ENCODE measurements around the gene NANOS2. TPM values are rescaled to one million over a fixed set of nuclear protein-coding genes. Genes with fewer than 3 reads are reported as not detected.

The NANOS2 gene
- total RNA-seq, 2 donors from 2014 or later = not detected

GRCh38 chr19:45918721-45919120 is 4.1 kb upstream of the NANOS2 start:
- no peak for TF ChIP-seq CTCF (IDR thresholded peaks at IDR 0.05)
- no peak for DNase-seq (ENCODE audit: low spot score)
- no peaks in the 10 kb centered on the region for H3K36me3 ChIP-seq
- H3K27me3 ChIP-seq = no peaks in the 10 kb centered on the region
- no peak overlapping the region for H3K4me3 ChIP-seq
- H3K27ac ChIP-seq = no peak overlapping the region
- H3K9me3 ChIP-seq = no peaks in the 10 kb centered on the region
- no peaks in the 10 kb centered on the region for H3K4me1 ChIP-seq

GRCh38 chr19:45917421-45918091 is 3.0 kb upstream of the NANOS2 start:
- H3K27me3 ChIP-seq = no peaks in the 10 kb centered on the region
- H3K27ac ChIP-seq = no peak overlapping the region
- no peaks in the 10 kb centered on the region for H3K4me1 ChIP-seq
- H3K9me3 ChIP-seq = no peaks in the 10 kb centered on the region
- no peaks in the 10 kb centered on the region for H3K36me3 ChIP-seq
- H3K4me3 ChIP-seq = no peak overlapping the region
- TF ChIP-seq CTCF (IDR thresholded peaks at IDR 0.05) = no peak
- DNase-seq (ENCODE audit: low spot score) = no peak

GRCh38 chr19:45911291-45911690 is 3.3 kb downstream of the NANOS2 start:
- H3K27me3 ChIP-seq = no peaks in the 10 kb centered on the region
- H3K27ac ChIP-seq = no peak overlapping the region
- H3K36me3 ChIP-seq = no peaks in the 10 kb centered on the region
- no peak for DNase-seq (ENCODE audit: low spot score)
- TF ChIP-seq CTCF (IDR thresholded peaks at IDR 0.05) = no peak
- H3K9me3 ChIP-seq = no peaks in the 10 kb centered on the region
- no peak overlapping the region for H3K4me3 ChIP-seq
- H3K4me1 ChIP-seq = no peaks in the 10 kb centered on the region

- TF ChIP-seq CTCF (IDR thresholded peaks at IDR 0.05) = no peak
- Histone ChIP-seq H3K27ac (no peak overlapping the region), H3K4me3 (no peak overlapping the region), H3K36me3 (no peaks in the 10 kb centered on the region), H3K9me3 (no peaks in the 10 kb centered on the region), H3K27me3 (no peaks in the 10 kb centered on the region), H3K4me1 (no peaks in the 10 kb centered on the region)
- no peak for DNase-seq (ENCODE audit: low spot score)
Measured at GRCh38 chr19:45908956-45909355, 5.6 kb downstream of the NANOS2 start.

- Histone ChIP-seq H3K27me3 (no peaks in the 10 kb centered on the region), H3K4me1 (peaks cover 0 to 12% of the 10 kb centered on the region in 2 donors), H3K4me3 (no peak overlapping the region), H3K9me3 (no peaks in the 10 kb centered on the region), H3K27ac (no peak overlapping the region), H3K36me3 (no peaks in the 10 kb centered on the region)
- no peak for TF ChIP-seq CTCF (IDR thresholded peaks at IDR 0.05)
- no peak for DNase-seq (ENCODE audit: low spot score)
Measured at GRCh38 chr19:45906221-45906620, 8.4 kb downstream of the NANOS2 start.

- Histone ChIP-seq H3K4me3 (no peak overlapping the region), H3K36me3 (no peaks in the 10 kb centered on the region), H3K27me3 (no peaks in the 10 kb centered on the region), H3K9me3 (no peaks in the 10 kb centered on the region), H3K27ac (no peak overlapping the region), H3K4me1 (peaks cover 0 to 24% of the 10 kb centered on the region in 2 donors)
- no peak for DNase-seq (ENCODE audit: low spot score)
- no peak for TF ChIP-seq CTCF (IDR thresholded peaks at IDR 0.05)
Measured at GRCh38 chr19:45905011-45905410, 9.6 kb downstream of the NANOS2 start.
